Measurements from ENCODE around the gene CDYL2. TPM values are rescaled to one million over a fixed set of nuclear protein-coding genes. Genes with fewer than 3 reads are reported as not detected.
A peak's percentile ranks its signal among the peaks of the same experiment; 100 is the strongest.
"Not testable (repeated sequence)": the region's sequence is repeated elsewhere in the genome, so short reads cannot be mapped to it uniquely, and the experiment has no call there.

The CDYL2 gene
- polyA plus RNA-seq, 4 donors = 1.9 to 3.0 (median 2.8) TPM

DNA sequence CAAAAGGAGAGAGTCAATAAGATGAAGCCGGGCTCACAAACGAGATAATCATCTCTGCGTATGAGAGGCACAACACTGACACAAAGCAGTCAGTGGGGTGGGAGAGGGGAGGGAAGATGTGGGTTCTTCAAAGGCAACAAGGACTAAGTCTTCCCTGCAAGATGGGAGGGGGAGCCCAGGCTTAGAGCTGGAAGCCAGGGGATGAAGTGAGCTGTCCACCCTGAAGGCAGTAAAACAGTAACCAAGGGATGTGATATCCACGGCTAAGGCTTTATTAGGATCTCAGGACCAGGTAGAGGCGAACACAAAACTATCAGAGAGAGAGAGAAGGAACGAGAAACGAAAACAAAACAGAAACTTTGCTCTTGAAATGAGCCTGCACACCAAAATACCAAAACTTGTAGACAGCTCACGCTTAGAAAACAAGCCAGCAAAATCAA lies 147.7 kb downstream of the CDYL2 start:
- Histone ChIP-seq H3K27ac (ENCODE audit: low read depth in 1 of 3, low read length in 2 of 3) (peak overlapping the region in 2 of 3 donors; percentile 43 to 92), H3K9me3 (ENCODE audit: control insufficient read depth in 2 of 2, insufficient read depth in 1 of 2, low read depth in 1 of 2, low read length in 1 of 2) (peaks cover 0 to 5% of the 10 kb centered on the region in 2 donors), H3K4me1 (ENCODE audit: control insufficient read depth in 3 of 3, insufficient read depth in 2 of 3, low read depth in 1 of 3, low read length in 2 of 3) (peaks cover 0 to 3% (median 3%) of the 10 kb centered on the region in 3 donors), H3K27me3 (ENCODE audit: control insufficient read depth in 3 of 3, insufficient read depth in 3 of 3, low read length in 3 of 3) (no peaks in the 10 kb centered on the region), H3K4me3 (ENCODE audit: low read depth in 1 of 3, low read length in 3 of 3) (no peak overlapping the region), H3K36me3 (ENCODE audit: control insufficient read depth in 3 of 3, insufficient read depth in 2 of 3, low read depth in 1 of 3, low read length in 3 of 3) (peaks cover 0 to 6% (median 0%) of the 10 kb centered on the region in 3 donors)
- no peak for FAIRE-seq
- peak; percentile 8 to 30 for DNase-seq
- WGBS, 3 donors = 34 to 60% (median 45%) methylated on average over 8 of the region's 8 CpGs

DNA sequence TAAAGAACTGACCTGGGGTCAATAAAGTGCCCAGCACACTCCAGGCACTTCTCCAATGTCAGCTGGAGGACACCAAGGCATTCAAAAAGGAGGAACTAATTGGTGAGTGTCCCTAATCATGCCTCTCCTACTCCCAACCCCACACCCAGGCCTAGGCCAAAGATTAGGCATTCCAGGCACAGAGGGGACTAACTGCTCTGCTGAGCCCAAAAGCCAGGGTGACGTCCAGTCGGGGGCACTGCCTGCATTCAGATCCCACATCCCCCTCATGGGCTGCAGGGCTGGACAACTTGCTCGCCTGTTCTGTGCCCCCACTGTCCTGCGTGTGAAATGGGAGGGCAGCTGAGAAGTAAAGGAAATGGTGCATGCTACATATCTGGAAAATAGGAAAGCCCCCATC lies 148.2 kb downstream of the CDYL2 start:
- H3K27ac ChIP-seq (ENCODE audit: low read depth in 1 of 3, low read length in 2 of 3) = peak overlapping the region in 2 of 3 donors; percentile 43 to 92
- DNase-seq = no peak

DNA sequence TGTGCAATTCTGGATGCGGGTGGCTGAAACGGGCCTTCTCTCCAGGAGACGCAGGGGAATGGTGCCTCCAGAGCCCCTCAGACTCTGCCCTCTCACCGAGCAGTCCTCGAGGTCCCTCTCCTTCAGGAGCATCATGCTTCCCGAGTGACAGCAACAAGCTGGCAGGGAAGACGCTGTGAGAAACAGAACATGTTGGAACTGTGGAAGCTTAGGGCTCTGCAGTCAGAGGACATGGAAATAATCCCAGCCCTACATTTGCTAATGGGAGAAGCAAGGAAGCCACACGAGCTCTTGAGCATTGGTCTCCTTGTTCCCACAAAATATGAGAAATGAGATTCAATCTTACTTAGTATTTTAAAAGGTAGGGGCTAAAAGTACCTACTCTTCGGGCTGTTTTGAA lies 148.6 kb downstream of the CDYL2 start:
- DNase-seq = no peak
- no peaks in the 10 kb centered on the region for H3K9me3 ChIP-seq (ENCODE audit: control insufficient read depth in 2 of 2, insufficient read depth in 1 of 2, low read depth in 1 of 2, low read length in 1 of 2)
- FAIRE-seq = no peak
- no peak overlapping the region for H3K27ac ChIP-seq (ENCODE audit: low read depth in 1 of 3, low read length in 2 of 3)
- 87 to 93% (median 91%) methylated on average over 9 of the region's 9 CpGs for WGBS, 3 donors
- H3K4me3 ChIP-seq (ENCODE audit: low read depth in 1 of 3, low read length in 3 of 3) = no peak overlapping the region
- H3K27me3 ChIP-seq (ENCODE audit: control insufficient read depth in 3 of 3, insufficient read depth in 3 of 3, low read length in 3 of 3) = no peaks in the 10 kb centered on the region
- peaks cover 0 to 6% (median 0%) of the 10 kb centered on the region in 3 donors for H3K36me3 ChIP-seq (ENCODE audit: control insufficient read depth in 3 of 3, insufficient read depth in 2 of 3, low read depth in 1 of 3, low read length in 3 of 3)
- H3K4me1 ChIP-seq (ENCODE audit: control insufficient read depth in 3 of 3, insufficient read depth in 2 of 3, low read depth in 1 of 3, low read length in 2 of 3) = peaks cover 0 to 3% (median 3%) of the 10 kb centered on the region in 3 donors

More for the DNA sequence above, 148.2 kb downstream of the CDYL2 start:
- no peak overlapping the region for H3K4me3 ChIP-seq (ENCODE audit: low read depth in 1 of 3, low read length in 3 of 3)
- FAIRE-seq = no peak
- 72 to 76% (median 73%) methylated on average over 4 of the region's 4 CpGs for WGBS, 3 donors
- no peaks in the 10 kb centered on the region for H3K27me3 ChIP-seq (ENCODE audit: control insufficient read depth in 3 of 3, insufficient read depth in 3 of 3, low read length in 3 of 3)
- H3K9me3 ChIP-seq (ENCODE audit: control insufficient read depth in 2 of 2, insufficient read depth in 1 of 2, low read depth in 1 of 2, low read length in 1 of 2) = peaks cover 0 to 2% of the 10 kb centered on the region in 2 donors
- H3K36me3 ChIP-seq (ENCODE audit: control insufficient read depth in 3 of 3, insufficient read depth in 2 of 3, low read depth in 1 of 3, low read length in 3 of 3) = peaks cover 0 to 6% (median 0%) of the 10 kb centered on the region in 3 donors
- peaks cover 0 to 3% (median 3%) of the 10 kb centered on the region in 3 donors for H3K4me1 ChIP-seq (ENCODE audit: control insufficient read depth in 3 of 3, insufficient read depth in 2 of 3, low read depth in 1 of 3, low read length in 2 of 3)

DNA sequence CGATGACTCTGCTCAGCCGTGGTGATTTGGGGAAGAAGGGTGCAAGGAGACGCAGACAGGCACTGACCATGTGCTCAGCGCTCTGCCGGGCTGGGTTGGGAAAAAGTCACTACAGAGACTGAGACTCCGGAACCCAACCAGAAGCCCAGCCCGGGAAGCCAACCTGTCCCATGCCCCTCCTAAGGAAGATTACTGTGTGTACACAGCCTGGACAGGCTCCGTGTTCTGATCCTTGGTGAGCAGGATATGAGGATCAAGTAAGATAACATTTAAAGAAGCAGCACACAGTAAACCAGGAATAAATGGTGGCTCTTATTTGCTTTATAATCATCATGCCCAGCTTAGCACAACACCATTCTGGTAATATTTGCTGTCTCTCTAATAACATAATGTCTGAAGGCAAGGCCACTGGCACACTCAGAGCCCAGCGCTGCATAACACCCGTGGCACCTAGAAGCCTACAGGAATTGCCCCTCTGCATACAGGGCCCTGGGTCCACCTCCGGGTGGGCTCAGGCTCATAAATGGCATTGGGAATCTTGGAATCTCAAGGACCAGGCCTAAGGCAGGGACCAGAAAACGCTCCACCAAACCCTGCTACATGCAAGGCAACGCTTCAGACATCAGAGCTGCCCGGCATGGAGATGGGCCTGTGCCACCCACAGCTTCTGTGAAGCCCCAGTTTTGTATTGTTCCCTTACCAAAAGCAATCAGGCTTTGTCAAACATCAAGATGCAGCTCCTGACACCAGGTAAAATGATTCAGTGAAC lies 150.1 kb downstream of the CDYL2 start:
- WGBS, 3 donors = 81 to 89% (median 85%) methylated on average over 14 of the region's 14 CpGs
- peak in 1 of 2 donors; percentile 8 for DNase-seq
- Histone ChIP-seq H3K36me3 (ENCODE audit: control insufficient read depth in 3 of 3, insufficient read depth in 2 of 3, low read depth in 1 of 3, low read length in 3 of 3) (peaks cover 0 to 6% (median 0%) of the 10 kb centered on the region in 3 donors), H3K27ac (ENCODE audit: low read depth in 1 of 3, low read length in 2 of 3) (no peak overlapping the region), H3K4me3 (ENCODE audit: low read depth in 1 of 3, low read length in 3 of 3) (no peak overlapping the region), H3K27me3 (ENCODE audit: control insufficient read depth in 3 of 3, insufficient read depth in 3 of 3, low read length in 3 of 3) (no peaks in the 10 kb centered on the region), H3K9me3 (ENCODE audit: control insufficient read depth in 2 of 2, insufficient read depth in 1 of 2, low read depth in 1 of 2, low read length in 1 of 2) (no peaks in the 10 kb centered on the region), H3K4me1 (ENCODE audit: control insufficient read depth in 3 of 3, insufficient read depth in 2 of 3, low read depth in 1 of 3, low read length in 2 of 3) (peaks cover 0 to 3% (median 3%) of the 10 kb centered on the region in 3 donors)
- no peak for FAIRE-seq

DNA sequence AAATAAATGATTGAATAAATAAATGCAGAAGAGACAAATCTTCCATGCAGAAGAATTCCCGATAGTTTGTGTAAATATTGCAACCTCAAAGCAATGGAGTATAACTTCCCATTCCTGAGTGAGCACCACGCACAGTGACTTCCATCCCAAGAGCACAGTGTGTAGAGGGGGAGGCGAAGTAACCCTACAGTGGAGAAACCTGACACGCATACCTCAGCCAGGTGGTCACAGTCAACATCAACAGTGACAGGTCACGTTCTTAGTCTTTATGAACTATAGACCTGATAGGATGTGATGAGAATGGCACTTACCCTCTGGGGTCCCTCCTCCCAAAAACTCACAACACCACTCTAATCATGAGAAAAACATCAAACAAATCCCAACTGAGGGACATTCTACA lies 152.0 kb downstream of the CDYL2 start:
- DNase-seq = no peak
- FAIRE-seq = no peak
- H3K4me3 ChIP-seq (ENCODE audit: low read depth in 1 of 3, low read length in 3 of 3) = no peak overlapping the region
- WGBS, 3 donors = 81 to 95% (median 94%) methylated on average over 5 of the region's 5 CpGs
- no peaks in the 10 kb centered on the region for H3K9me3 ChIP-seq (ENCODE audit: control insufficient read depth in 2 of 2, insufficient read depth in 1 of 2, low read depth in 1 of 2, low read length in 1 of 2)
- no peak overlapping the region for H3K27ac ChIP-seq (ENCODE audit: low read depth in 1 of 3, low read length in 2 of 3)
- H3K4me1 ChIP-seq (ENCODE audit: control insufficient read depth in 3 of 3, insufficient read depth in 2 of 3, low read depth in 1 of 3, low read length in 2 of 3) = peaks cover 0 to 3% (median 3%) of the 10 kb centered on the region in 3 donors
- H3K27me3 ChIP-seq (ENCODE audit: control insufficient read depth in 3 of 3, insufficient read depth in 3 of 3, low read length in 3 of 3) = no peaks in the 10 kb centered on the region
- H3K36me3 ChIP-seq (ENCODE audit: control insufficient read depth in 3 of 3, insufficient read depth in 2 of 3, low read depth in 1 of 3, low read length in 3 of 3) = peaks cover 0 to 6% (median 0%) of the 10 kb centered on the region in 3 donors

DNA sequence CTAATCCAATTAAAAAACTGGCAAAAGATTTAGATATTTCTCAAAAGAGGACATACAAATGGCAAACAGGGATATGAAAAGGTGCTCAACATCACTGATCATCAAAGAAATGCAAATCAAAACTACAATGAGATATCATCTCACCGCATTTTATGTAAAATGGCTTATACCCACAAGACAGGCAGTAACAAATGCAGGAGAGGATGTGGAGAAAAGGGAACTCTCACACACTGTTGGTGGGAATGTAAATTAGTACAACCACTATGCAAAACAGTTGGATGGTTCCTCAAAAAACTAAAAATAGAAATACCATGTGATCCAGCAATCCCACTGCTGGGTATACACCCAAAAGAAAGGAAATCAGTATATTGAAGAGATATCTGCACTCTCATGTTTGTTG lies 154.1 kb downstream of the CDYL2 start:
- 75 to 93% (median 93%) methylated on average over 1 of the region's 1 CpG for WGBS, 3 donors
- not testable (repeated sequence) for H3K27ac ChIP-seq (ENCODE audit: low read depth in 1 of 3, low read length in 2 of 3); DNase-seq; H3K4me3 ChIP-seq (ENCODE audit: low read depth in 1 of 3, low read length in 3 of 3); FAIRE-seq; H3K9me3 ChIP-seq (ENCODE audit: control insufficient read depth in 2 of 2, insufficient read depth in 1 of 2, low read depth in 1 of 2, low read length in 1 of 2); H3K36me3 ChIP-seq (ENCODE audit: control insufficient read depth in 3 of 3, insufficient read depth in 2 of 3, low read depth in 1 of 3, low read length in 3 of 3); H3K4me1 ChIP-seq (ENCODE audit: control insufficient read depth in 3 of 3, insufficient read depth in 2 of 3, low read depth in 1 of 3, low read length in 2 of 3); H3K27me3 ChIP-seq (ENCODE audit: control insufficient read depth in 3 of 3, insufficient read depth in 3 of 3, low read length in 3 of 3)

DNA sequence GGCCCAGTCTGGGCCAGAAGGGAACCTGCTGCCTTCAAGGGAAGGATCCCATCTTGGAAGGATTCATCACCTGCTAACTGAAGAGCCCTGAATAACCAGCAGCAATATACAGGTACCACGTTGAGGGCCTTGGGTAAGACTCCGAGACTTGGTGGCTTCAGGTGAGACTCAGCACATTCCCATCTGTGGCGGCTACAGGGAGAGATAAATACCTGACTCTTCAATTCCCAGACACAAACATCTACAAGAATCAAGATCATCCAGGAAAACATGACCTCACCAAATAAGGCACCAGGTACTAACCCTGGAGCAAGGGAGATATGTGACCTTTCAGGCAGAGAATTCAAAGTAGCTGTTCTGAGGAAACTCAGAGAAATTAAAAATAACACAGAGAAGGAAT lies 164.1 kb downstream of the CDYL2 start:
- FAIRE-seq = no peak
- no peak for DNase-seq
- 95 to 97% (median 97%) methylated on average over 3 of the region's 3 CpGs for whole genome bisulfite sequencing, 3 donors
- Histone ChIP-seq H3K36me3 (ENCODE audit: control insufficient read depth in 3 of 3, insufficient read depth in 2 of 3, low read depth in 1 of 3, low read length in 3 of 3) (no peaks in the 10 kb centered on the region), H3K27me3 (ENCODE audit: control insufficient read depth in 3 of 3, insufficient read depth in 3 of 3, low read length in 3 of 3) (no peaks in the 10 kb centered on the region), H3K9me3 (ENCODE audit: control insufficient read depth in 2 of 2, insufficient read depth in 1 of 2, low read depth in 1 of 2, low read length in 1 of 2) (peaks cover 0 to 10% of the 10 kb centered on the region in 2 donors), H3K4me1 (ENCODE audit: control insufficient read depth in 3 of 3, insufficient read depth in 2 of 3, low read depth in 1 of 3, low read length in 2 of 3) (no peaks in the 10 kb centered on the region), H3K27ac (ENCODE audit: low read depth in 1 of 3, low read length in 2 of 3) (no peak overlapping the region), H3K4me3 (ENCODE audit: low read depth in 1 of 3, low read length in 3 of 3) (no peak overlapping the region)

DNA sequence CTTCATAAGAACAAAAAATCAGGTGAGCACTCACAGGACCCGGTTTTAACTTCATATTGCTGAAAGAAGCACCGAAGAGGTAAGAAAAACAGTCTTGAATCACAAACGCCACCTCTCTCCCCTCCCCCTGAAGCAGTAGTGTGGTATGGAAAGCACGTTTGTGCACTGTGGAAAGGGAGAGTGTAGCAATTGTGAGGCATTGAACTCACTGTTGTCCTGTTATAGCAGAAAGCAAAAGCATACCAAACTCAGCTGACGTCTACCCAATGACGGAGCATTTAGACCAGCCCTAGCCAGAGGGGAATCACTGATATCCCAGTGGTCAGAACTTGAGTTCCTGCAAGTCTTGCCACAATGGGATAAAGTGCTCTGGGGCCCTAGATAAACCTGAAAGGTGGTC lies 164.8 kb downstream of the CDYL2 start:
- Histone ChIP-seq H3K36me3 (ENCODE audit: control insufficient read depth in 3 of 3, insufficient read depth in 2 of 3, low read depth in 1 of 3, low read length in 3 of 3) (no peaks in the 10 kb centered on the region), H3K9me3 (ENCODE audit: control insufficient read depth in 2 of 2, insufficient read depth in 1 of 2, low read depth in 1 of 2, low read length in 1 of 2) (peaks cover 0 to 10% of the 10 kb centered on the region in 2 donors), H3K4me3 (ENCODE audit: low read depth in 1 of 3, low read length in 3 of 3) (no peak overlapping the region), H3K4me1 (ENCODE audit: control insufficient read depth in 3 of 3, insufficient read depth in 2 of 3, low read depth in 1 of 3, low read length in 2 of 3) (no peaks in the 10 kb centered on the region), H3K27ac (ENCODE audit: low read depth in 1 of 3, low read length in 2 of 3) (no peak overlapping the region), H3K27me3 (ENCODE audit: control insufficient read depth in 3 of 3, insufficient read depth in 3 of 3, low read length in 3 of 3) (no peaks in the 10 kb centered on the region)
- FAIRE-seq (no peak), DNase-seq (no peak)
- 91 to 94% (median 92%) methylated on average over 6 of the region's 6 CpGs for WGBS, 3 donors
